ENCODE results near the gene FAM20C.

FAM20C gene

DNA sequence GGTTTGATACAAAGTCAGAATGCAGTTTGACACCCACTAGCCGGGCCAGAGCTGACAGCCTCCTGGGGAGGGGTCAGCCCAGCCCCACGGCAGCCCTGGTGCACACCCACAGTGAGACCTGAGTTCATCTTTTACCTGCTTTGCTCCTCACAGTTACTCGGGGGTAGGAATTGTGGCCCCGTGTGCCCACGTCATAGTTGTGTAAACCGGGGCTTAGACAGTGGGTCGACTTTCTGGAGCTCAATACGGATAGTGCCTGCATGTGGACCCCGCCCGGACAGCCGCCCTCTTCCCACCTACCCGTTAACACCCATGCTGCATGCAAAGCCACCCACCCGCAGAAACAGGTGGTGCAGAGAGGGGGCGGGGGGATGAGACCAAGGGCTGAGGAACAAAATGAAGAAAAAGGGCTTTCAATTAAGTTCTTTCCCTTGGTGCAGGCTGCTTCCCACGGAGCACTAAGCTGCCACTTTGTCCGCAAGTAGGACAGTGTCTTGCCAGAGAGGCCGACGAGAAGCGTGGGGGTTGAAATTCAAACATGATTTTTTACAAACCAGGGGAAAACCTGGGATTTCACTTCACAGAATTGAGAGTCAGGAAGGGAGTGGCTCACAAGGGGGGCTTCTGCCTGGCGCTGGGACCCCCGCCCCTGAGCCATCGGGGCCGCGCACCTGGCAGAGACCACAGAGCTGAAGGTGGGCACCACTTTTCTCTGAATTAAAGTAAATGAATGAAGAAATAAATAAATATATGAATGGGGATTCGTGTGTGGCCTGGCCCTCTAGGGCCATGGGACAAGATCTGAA, 73.0 kb downstream of the FAM20C start:
- H3K9me3 ChIP-seq: peaks cover 0 to 4% (median 0%) of the 10 kb centered on the region in 3 donors
- TF ChIP-seq CTCF (IDR thresholded peaks at IDR 0.05): no peak
- no peaks in the 10 kb centered on the region for H3K4me1 ChIP-seq
- intact Hi-C loops (cut with DNase I; ENCODE audit: low total_unique reads): no loop called here
- H3K36me3 ChIP-seq: peaks cover 15 to 19% (median 17%) of the 10 kb centered on the region in 3 donors
- no peak for DNase-seq
- no peak overlapping the region for H3K4me3 ChIP-seq
- H3K27ac ChIP-seq: no peak overlapping the region
- peaks cover 0 to 10% of the 10 kb centered on the region in 2 donors for H3K27me3 ChIP-seq

GRCh38 chr7:265998-266850, 73.9 kb downstream of the FAM20C start:
- no peaks in the 10 kb centered on the region for H3K4me1 ChIP-seq
- DNase-seq: no peak
- H3K4me3 ChIP-seq: no peak overlapping the region
- H3K27me3 ChIP-seq: peaks cover 0 to 10% of the 10 kb centered on the region in 2 donors
- intact Hi-C loops (cut with DNase I; ENCODE audit: low total_unique reads): no loop called here
- peaks cover 0 to 4% (median 0%) of the 10 kb centered on the region in 3 donors for H3K9me3 ChIP-seq
- H3K27ac ChIP-seq: no peak overlapping the region
- H3K36me3 ChIP-seq: peaks cover 7 to 11% (median 9%) of the 10 kb centered on the region in 3 donors
- TF ChIP-seq CTCF (IDR thresholded peaks at IDR 0.05): no peak

- Histone ChIP-seq H3K27me3 (peaks cover 0 to 13% of the 10 kb centered on the region in 2 donors), H3K9me3 (peaks cover 0 to 5% (median 2%) of the 10 kb centered on the region in 3 donors), H3K4me1 (no peaks in the 10 kb centered on the region), H3K4me3 (no peak overlapping the region), H3K36me3 (peaks cover 0 to 1% (median 0%) of the 10 kb centered on the region in 3 donors), H3K27ac (no peak overlapping the region)
- intact Hi-C loops (cut with DNase I; ENCODE audit: low total_unique reads): no loop called here
- peak; percentile 44 to 49 for TF ChIP-seq CTCF (IDR thresholded peaks at IDR 0.05)
- DNase-seq: no peak
Observed at GRCh38 chr7:266851-267840, 74.8 kb downstream of the FAM20C start.

DNA sequence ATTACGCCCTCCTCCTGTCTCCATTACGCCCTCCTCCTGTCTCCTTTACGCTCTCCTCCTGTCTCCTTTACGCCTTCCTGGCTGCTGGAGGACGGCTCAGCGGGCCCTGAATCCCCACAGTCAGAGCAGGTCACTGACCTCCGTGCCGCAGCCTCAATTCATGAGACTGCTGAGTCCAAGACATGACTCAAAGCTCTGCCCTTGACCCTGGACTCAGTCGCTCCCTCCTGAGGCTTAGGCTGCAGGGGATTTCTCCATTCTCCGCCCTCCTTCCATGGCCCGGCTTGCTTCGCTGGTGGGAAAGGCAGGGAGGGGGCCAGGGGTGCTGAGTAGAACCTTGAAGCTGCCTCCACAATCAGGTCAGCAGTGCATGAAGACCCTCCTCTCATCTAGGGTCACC, 76.6 kb downstream of the FAM20C start:
- Histone ChIP-seq H3K4me1 (no peaks in the 10 kb centered on the region), H3K9me3 (peaks cover 0 to 22% (median 12%) of the 10 kb centered on the region in 3 donors), H3K27ac (no peak overlapping the region), H3K4me3 (no peak overlapping the region), H3K36me3 (no peaks in the 10 kb centered on the region), H3K27me3 (peaks cover 0 to 18% of the 10 kb centered on the region in 2 donors)
- intact Hi-C loops (cut with DNase I; ENCODE audit: low total_unique reads): no loop called here
- no peak for TF ChIP-seq CTCF (IDR thresholded peaks at IDR 0.05)
- no peak for DNase-seq

DNA sequence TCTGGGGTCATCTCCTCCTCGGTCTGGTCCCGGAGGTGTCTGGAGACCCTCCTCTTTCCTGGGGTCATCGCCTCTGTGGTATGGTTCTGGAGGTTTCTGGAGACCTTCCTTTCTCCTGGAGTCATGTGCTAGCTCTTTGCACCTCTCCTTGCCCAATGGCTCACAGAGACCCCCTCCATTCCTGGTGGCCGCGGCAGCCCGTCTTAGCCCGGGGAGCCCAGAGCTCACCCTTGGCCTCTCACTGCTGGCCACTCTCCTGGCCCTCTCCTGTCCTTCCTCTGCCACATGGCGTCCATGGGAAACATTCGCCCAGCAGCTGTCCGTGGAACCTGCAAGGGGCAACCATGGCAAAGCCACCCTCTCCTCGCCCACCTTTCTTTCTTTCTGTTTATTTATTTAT, 77.3 kb downstream of the FAM20C start:
- no peaks in the 10 kb centered on the region for H3K36me3 ChIP-seq
- no peaks in the 10 kb centered on the region for H3K4me1 ChIP-seq
- TF ChIP-seq CTCF (IDR thresholded peaks at IDR 0.05): no peak
- DNase-seq: no peak
- peaks cover 0 to 18% of the 10 kb centered on the region in 2 donors for H3K27me3 ChIP-seq
- H3K9me3 ChIP-seq: peaks cover 0 to 24% (median 12%) of the 10 kb centered on the region in 3 donors
- no peak overlapping the region for H3K27ac ChIP-seq
- intact Hi-C loops (cut with DNase I; ENCODE audit: low total_unique reads): no loop called here
- H3K4me3 ChIP-seq: no peak overlapping the region

Data from tibial artery (tissue), 4 donors.